GM19099 (cell line): Measurements from ENCODE around the gene CHN2.

ENCODE experiments used
- POLR2A ChIP-seq: IDR thresholded peaks from 3 replicates; pipeline ENCODE4 v1.6.1; 2011; ENCODE audit warnings: low read depth; ENCODE audit not compliant: insufficient read length; ENCODE audit errors: extremely low read depth

The CHN2 gene

GRCh38 chr7:29292886-29293658 lies 98.5 kb downstream of the CHN2 start:
- no peak for TF ChIP-seq POLR2A

GRCh38 chr7:29296421-29296820 lies 101.8 kb downstream of the CHN2 start:
- no peak for TF ChIP-seq POLR2A

GRCh38 chr7:29297194-29297890 lies 102.8 kb downstream of the CHN2 start:
- TF ChIP-seq POLR2A, result no peak

GRCh38 chr7:29299086-29299485 lies 104.5 kb downstream of the CHN2 start:
- TF ChIP-seq POLR2A, result no peak

DNA sequence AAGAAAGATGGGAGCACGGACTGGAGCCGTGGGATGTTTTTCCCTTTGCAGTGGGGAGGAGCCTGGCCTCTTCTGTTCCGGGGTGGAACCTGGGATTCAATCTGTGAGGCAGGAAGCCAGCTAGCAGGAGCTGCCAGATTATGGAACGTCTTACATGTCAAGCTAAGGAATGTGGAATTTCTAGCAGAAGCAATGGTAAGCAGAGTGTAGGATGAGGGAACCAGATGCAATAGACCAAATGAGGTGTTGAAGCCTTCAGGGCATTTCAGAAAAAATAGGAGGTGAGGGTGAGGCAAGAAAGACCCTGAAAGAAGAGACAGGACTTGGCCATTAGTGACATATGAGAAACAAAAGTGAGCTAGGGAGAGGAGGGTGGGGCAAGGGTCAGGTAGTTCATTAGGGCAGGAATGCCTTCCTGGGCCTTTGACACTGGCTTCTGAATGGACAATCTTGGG lies 105.5 kb downstream of the CHN2 start:
- TF ChIP-seq POLR2A, result no peak

GRCh38 chr7:29300649-29301048 lies 106.1 kb downstream of the CHN2 start:
- no peak for TF ChIP-seq POLR2A

DNA sequence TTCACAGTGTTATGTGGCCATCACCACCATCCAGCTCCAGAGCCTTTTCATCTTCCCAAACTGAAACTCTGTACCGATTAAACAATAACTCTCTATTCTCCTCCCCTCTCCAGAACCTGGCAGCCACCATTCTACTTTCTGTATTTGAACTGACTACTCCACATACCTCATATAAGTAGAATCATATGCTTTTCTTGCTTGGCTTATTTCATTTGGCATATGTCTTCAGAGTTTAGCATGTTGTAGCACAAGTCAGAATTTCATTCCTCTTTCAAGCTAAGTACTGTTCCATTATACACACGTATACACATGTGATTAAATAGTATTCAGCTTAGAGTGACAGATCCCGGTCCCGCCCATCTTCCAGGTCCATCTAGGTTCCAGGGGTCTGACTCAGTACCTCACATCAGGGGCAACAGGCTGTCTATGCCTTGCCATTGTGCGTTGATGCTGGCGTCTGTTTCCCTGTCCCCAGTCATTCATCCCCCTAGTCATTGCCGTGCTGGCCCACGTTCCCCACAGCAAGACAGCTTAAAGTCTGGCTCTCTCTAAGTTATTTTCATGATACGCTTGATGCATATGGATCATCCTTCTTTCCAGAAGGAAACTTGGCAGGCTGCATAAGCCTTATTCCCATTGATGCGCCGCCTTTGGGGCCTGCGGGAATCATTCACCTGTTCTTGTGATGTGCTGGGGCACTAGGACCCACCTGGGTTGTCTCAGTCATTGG lies 108.3 kb downstream of the CHN2 start:
- no peak for TF ChIP-seq POLR2A

DNA sequence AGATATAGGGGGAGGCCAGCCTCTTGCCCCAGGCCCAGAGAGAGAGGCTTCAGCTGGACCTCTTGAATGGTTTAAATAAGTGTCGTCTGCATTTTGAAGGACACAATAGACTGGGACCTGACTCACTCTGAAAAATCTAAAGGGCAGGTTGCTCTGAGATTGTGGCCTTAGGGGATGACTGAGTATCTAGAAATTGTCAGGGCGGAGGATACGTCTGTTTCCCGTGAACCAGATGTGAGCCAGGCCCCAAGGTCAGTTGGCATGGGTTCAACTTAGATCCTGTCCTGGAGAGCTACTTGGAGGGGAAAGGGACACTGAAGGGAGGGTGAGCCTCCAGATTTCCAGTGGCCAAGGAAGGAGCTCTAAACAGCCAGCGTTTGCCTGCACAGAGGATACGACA lies 110.2 kb downstream of the CHN2 start:
- TF ChIP-seq POLR2A, result no peak

- TF ChIP-seq POLR2A, result no peak
Measured at GRCh38 chr7:29306319-29306991, 111.9 kb downstream of the CHN2 start.

- no peak for TF ChIP-seq POLR2A
Measured at GRCh38 chr7:29308424-29308823, 113.8 kb downstream of the CHN2 start.

GRCh38 chr7:29309041-29309854 lies 114.7 kb downstream of the CHN2 start:
- no peak for TF ChIP-seq POLR2A

GRCh38 chr7:29310625-29311024 lies 116.0 kb downstream of the CHN2 start:
- TF ChIP-seq POLR2A, result no peak

GRCh38 chr7:29311314-29311713 lies 116.7 kb downstream of the CHN2 start:
- no peak for TF ChIP-seq POLR2A

- no peak for TF ChIP-seq POLR2A
Measured at GRCh38 chr7:29314148-29314547, 119.6 kb downstream of the CHN2 start.

GRCh38 chr7:29315122-29315891 lies 120.7 kb downstream of the CHN2 start:
- no peak for TF ChIP-seq POLR2A
